Upper lobe of right lung (tissue), 1 donor: Measurements from ENCODE around the gene LRP1B. TPM values are rescaled to one million over a fixed set of nuclear protein-coding genes. Genes with fewer than 3 reads are reported as not detected.

Experiments
- ATAC-seq: fragments of 200-7000 bp; cut with Tn5 transposase; one replicate; pipeline ENCODE4 v1.9.1; 2020; ENCODE audit warnings: mild to moderate bottlenecking, moderate library complexity
- DNase-seq: peaks from one replicate; pipeline ENCODE4 v3.0.0-alpha.2; 2020
- H3K27ac ChIP-seq: fragments of 200-600 bp; one replicate; pipeline ENCODE4 v1.8.0; 2022
- H3K27me3 ChIP-seq: fragments of 200-600 bp; one replicate; pipeline ENCODE4 v1.8.0; 2022; ENCODE audit warnings: mild to moderate bottlenecking
- H3K36me3 ChIP-seq: fragments of 200-600 bp; one replicate; pipeline ENCODE4 v1.8.0; 2022
- H3K4me1 ChIP-seq: fragments of 200-600 bp; one replicate; pipeline ENCODE4 v1.8.0; 2022
- H3K4me3 ChIP-seq: fragments of 200-600 bp; one replicate; pipeline ENCODE4 v1.8.0; 2022; ENCODE audit warnings: mild to moderate bottlenecking
- H3K9me3 ChIP-seq: fragments of 200-600 bp; one replicate; pipeline ENCODE4 v1.8.0; 2022
- CTCF ChIP-seq: fragments of 200-600 bp; IDR thresholded peaks from one replicate; pipeline ENCODE4 v1.8.0; 2022; ENCODE audit warnings: antibody characterized with exemption
- intact Hi-C: fragments of 100-400 bp; cut with DNase I; formaldehyde crosslinking; loops from one replicate; pipeline ENCODE4 v1.11.0; 2022
- total RNA-seq: library from RNA; stranded (reverse); fragmentation: NEBNext Ultra II Directional; extraction: Animal tissue kit (Norgen Biotek cat#: 25700); gene quantifications from one replicate; pipeline ENCODE4 v1.2.1, GENCODE V29; 2021
- donor health status: DM: no; HTN: yes; CAD: no; lungs with severe emphysema.

LRP1B gene
- total RNA-seq, 1 donor from 2014 or later: 0.12 TPM

DNA sequence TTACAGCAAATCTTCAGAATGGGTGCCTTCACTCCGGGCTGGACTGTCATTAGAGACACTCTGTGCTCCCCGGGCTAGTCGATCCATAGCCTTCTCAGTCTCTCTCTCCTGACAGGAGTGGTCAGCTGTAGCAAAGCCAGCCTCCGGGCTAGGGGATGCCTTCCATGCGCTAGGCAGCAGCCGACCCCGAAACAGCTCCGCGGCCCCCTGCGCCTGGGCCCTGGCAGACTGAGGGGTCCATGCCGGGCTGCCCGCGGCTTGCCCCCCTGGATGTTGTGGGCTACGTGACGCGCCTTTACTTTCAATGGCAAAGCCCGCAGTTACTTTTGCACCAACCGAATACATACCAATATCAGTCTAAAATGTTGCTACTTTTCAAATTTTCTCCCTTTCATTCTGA is 1447.2 kb downstream of the LRP1B start:
- H3K36me3 ChIP-seq: no peaks in the 10 kb centered on the region
- no peaks in the 10 kb centered on the region for H3K27me3 ChIP-seq
- H3K9me3 ChIP-seq: no peaks in the 10 kb centered on the region
- H3K4me1 ChIP-seq: no peaks in the 10 kb centered on the region
- TF ChIP-seq CTCF: no peak
- intact Hi-C loops: no loop called here
- ATAC-seq (no peak), DNase-seq (no peak)
- H3K4me3 ChIP-seq: no peak overlapping the region
- H3K27ac ChIP-seq: no peak overlapping the region

DNA sequence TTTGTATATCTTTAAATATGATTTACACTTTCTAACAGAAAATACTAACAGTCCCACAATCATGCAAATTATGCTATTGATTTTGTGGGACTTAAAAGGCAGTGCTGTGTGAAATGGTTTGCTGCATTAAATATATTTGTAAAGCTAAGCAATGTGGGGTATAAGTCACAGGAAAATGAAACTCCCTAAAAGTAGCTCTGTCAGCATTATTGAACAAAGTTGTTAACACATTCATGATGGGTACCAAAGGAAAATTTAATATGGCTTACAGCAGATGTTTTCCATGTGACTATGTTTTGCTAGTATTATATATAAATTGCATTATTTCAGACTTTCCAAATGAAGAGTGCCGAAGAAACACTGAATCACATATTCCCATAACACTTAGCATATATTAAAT is 1450.0 kb downstream of the LRP1B start:
- no peak for TF ChIP-seq CTCF
- ATAC-seq (no peak), DNase-seq (no peak)
- Histone ChIP-seq H3K27ac (no peak overlapping the region), H3K4me1 (no peaks in the 10 kb centered on the region), H3K9me3 (no peaks in the 10 kb centered on the region), H3K4me3 (no peak overlapping the region), H3K27me3 (no peaks in the 10 kb centered on the region), H3K36me3 (no peaks in the 10 kb centered on the region)
- intact Hi-C loops: no loop called here

GRCh38 chr2:140679752-140680151 is 1451.1 kb downstream of the LRP1B start:
- DNase-seq: no peak
- intact Hi-C loops: no loop called here
- TF ChIP-seq CTCF: no peak

DNA sequence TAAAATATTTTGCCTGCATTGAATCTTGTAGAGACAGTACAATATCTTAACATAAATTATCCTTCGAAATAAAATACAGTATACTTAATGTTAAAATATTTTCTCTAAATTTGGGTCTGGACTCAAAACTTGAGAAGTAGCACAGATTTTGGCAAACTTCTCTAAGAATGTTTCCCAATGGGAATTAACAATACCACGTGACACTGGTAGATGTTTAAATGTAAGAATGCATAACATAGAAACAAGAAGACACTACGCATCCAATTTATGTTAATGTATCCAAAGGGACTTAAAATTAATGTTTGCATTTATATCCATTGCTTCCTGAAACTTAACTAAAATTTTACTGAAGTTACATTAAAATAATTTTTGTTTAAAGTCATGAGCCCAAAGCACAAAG is 1460.9 kb downstream of the LRP1B start:
- Histone ChIP-seq H3K4me1 (no peaks in the 10 kb centered on the region), H3K27ac (no peak overlapping the region), H3K36me3 (no peaks in the 10 kb centered on the region), H3K27me3 (no peaks in the 10 kb centered on the region), H3K4me3 (no peak overlapping the region), H3K9me3 (no peaks in the 10 kb centered on the region)
- no peak for ATAC-seq
- intact Hi-C loops: no loop called here
- TF ChIP-seq CTCF: no peak
- DNase-seq: no peak

More at GRCh38 chr2:140679752-140680151, 1451.1 kb downstream of the LRP1B start:
- Histone ChIP-seq H3K4me3 (no peak overlapping the region), H3K9me3 (no peaks in the 10 kb centered on the region), H3K27ac (no peak overlapping the region), H3K27me3 (no peaks in the 10 kb centered on the region), H3K4me1 (no peaks in the 10 kb centered on the region), H3K36me3 (no peaks in the 10 kb centered on the region)
- ATAC-seq: no peak

- H3K27ac ChIP-seq: no peak overlapping the region
- no peak for TF ChIP-seq CTCF
- H3K9me3 ChIP-seq: no peaks in the 10 kb centered on the region
- intact Hi-C loops: no loop called here
- no peaks in the 10 kb centered on the region for H3K4me1 ChIP-seq
- H3K36me3 ChIP-seq: no peaks in the 10 kb centered on the region
- no peak overlapping the region for H3K4me3 ChIP-seq
- ATAC-seq (no peak), DNase-seq (no peak)
- H3K27me3 ChIP-seq: no peaks in the 10 kb centered on the region
Measured at GRCh38 chr2:140667203-140667602, 1463.6 kb downstream of the LRP1B start.

DNA sequence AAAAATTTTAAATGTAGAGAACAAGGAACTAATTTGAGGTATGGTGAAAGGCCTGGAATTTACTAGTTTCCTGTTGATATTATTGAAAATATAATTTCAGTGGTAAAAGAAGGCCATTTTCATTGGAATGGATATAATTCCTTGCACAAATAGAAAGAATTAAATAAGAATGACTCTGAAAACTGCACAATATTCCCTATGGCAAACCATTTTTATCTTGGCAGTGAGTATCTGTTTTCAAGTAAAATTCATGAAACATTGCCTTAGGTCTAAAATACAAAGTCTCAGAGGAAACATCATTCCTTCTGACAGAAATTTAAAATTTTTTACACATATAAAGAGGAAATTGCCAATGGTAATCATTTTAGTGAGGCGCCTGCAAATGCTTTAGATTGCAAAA is 1468.3 kb downstream of the LRP1B start:
- DNase-seq (no peak), ATAC-seq (no peak)
- Histone ChIP-seq H3K4me3 (no peak overlapping the region), H3K4me1 (no peaks in the 10 kb centered on the region), H3K36me3 (no peaks in the 10 kb centered on the region), H3K9me3 (no peaks in the 10 kb centered on the region), H3K27me3 (no peaks in the 10 kb centered on the region), H3K27ac (no peak overlapping the region)
- intact Hi-C loops: no loop called here
- no peak for TF ChIP-seq CTCF
